Retinal pigment epithelial cell (primary cell): ENCODE results near the gene GATA6.

Experiments
- DNase-seq: peaks from one replicate; pipeline ENCODE4 v3.0.0-alpha.2; 2010; ENCODE audit warnings: low read depth
- H3K4me3 ChIP-seq: 2 replicates; pipeline ENCODE4 v1.5.1; 2011; ENCODE audit warnings: mild to moderate bottlenecking, low read length, control low read depth, moderate library complexity
- TF ChIP-seq, protein P1 (sequence below): conservative IDR thresholded peaks from 2 replicates; pipeline ENCODE4 v1.5.1; 2011; ENCODE audit warnings: low read depth, low read length, control low read depth, inconsistent platforms

GATA6 gene

DNA sequence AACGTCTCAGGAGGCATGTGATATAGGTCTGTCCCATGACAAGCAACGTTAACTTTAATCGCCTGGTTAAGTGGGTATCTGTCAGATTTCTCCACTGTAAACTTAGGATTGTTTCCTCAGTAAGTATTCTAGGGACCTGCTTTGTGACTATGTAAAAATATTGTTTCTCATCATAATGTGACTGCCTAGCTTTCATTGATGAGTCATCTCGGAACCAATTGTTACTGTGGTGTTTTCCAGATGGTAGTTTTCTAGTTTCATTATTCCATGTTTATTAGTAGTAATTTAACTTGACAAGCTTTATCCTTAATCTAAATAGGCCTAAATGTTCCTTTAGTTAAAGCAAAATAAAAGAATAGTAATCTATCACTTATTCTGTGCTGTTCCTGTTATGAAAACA lies 28.2 kb upstream of the GATA6 start:
- no peak for DNase-seq
- TF ChIP-seq, protein P1, sequence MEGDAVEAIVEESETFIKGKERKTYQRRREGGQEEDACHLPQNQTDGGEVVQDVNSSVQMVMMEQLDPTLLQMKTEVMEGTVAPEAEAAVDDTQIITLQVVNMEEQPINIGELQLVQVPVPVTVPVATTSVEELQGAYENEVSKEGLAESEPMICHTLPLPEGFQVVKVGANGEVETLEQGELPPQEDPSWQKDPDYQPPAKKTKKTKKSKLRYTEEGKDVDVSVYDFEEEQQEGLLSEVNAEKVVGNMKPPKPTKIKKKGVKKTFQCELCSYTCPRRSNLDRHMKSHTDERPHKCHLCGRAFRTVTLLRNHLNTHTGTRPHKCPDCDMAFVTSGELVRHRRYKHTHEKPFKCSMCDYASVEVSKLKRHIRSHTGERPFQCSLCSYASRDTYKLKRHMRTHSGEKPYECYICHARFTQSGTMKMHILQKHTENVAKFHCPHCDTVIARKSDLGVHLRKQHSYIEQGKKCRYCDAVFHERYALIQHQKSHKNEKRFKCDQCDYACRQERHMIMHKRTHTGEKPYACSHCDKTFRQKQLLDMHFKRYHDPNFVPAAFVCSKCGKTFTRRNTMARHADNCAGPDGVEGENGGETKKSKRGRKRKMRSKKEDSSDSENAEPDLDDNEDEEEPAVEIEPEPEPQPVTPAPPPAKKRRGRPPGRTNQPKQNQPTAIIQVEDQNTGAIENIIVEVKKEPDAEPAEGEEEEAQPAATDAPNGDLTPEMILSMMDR: no peak
- H3K4me3 ChIP-seq: no peak overlapping the region

DNA sequence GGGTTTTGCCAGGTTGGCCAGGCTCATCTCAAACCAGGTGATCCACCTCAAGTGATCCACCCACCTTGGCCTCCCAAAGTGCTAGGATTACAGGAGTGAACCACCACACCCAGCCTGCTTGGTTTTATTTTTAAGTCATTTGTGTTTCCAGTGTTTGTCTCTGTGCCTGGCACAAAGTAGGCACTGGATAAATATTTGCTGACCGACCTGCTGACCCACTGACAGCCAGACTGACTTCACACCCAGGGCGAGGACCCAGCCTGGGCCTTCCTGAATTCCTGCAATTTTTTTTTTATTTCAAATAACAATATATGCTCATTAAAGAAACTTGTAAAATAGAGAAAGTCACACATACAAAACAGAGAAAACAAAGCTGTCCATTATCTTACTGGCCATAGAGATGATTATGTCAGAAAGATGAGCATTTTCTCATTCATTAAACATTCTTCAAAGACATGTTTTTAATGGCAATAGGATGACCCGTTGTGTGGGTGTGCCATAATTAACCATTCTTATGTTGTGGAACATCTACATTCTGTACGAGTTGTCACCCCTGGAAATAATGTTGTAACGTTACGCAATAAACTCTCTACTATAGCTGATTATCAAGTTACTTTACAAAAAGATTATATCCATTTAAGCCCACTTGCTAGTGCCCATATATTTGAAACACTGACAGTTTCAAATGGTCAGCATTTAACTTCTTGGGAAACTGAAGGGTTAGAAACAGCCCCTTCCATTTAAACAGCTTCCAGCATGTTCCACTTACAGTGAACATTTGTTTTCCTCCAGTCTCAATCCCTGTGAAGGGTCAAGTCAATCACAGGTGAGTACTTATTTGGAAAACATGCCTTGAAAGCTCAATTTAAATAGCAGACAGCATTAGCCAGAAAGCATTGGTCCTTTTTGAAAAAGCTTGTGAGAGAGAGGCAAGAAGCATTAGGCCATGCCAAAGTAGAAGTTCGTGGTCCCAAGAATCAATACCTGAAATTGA lies 25.7 kb upstream of the GATA6 start:
- H3K4me3 ChIP-seq: no peak overlapping the region
- TF ChIP-seq, protein P1: no peak
- no peak for DNase-seq

DNA sequence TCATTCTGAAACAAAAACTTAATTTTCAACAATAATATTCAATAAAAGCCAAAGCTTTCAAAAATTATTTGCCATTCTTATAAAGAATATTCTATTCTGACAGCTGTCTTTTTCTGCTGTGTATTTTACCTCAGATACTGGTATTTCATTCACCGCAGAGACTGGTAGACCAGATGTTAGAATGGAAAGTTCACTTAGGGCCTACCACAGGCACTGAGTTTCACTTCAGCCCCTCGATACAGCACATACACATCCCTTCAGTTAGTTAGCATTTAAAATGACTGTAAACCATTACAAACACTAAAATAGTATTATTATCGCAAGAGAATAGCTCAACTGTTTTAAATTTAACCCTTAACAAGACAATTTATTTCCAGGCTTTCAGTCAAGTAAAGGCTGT lies 24.2 kb upstream of the GATA6 start:
- TF ChIP-seq, protein P1: no peak
- no peak for DNase-seq
- H3K4me3 ChIP-seq: no peak overlapping the region

DNA sequence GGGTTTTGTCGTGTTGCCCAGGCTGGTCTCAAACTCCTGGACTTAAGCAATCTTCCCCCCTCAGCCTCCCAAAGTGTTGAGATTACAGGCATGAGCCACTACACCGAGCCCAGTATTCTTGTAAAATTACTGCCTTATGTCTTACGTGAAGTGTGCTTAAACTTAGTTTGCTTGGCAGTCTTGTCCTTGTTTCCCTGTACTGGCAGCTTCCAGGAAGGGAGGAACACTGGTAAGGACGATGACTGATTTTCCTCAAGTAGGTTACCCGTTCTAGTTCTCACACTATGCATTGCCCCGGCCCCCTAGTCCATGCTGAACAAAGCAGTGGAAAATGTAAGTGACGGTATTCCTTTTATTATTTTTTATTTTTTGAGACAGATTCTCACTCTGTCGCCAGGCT lies 19.7 kb upstream of the GATA6 start:
- DNase-seq: no peak
- TF ChIP-seq, protein P1: no peak
- H3K4me3 ChIP-seq: no peak overlapping the region

DNA sequence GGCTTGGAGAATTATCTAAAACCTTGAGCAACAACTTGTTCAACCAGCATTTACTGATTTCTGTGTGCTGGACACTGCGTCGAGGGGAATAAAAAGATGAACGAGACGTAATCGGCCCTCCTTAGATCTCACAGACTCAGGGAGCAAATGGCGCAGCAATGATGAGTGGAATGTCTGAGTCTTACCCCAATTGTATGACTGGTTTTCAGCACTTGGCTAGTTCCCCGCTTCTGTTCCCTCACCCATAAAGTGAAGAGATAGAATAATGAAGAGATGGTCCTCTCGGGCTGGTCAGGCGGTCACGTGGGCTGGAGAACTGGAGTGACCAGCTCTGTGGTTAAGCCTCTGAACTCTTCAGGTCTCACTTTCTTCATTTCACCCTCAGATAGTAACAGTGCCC lies 17.3 kb upstream of the GATA6 start:
- no peak overlapping the region for H3K4me3 ChIP-seq
- TF ChIP-seq, protein P1: no peak
- DNase-seq: no peak

DNA sequence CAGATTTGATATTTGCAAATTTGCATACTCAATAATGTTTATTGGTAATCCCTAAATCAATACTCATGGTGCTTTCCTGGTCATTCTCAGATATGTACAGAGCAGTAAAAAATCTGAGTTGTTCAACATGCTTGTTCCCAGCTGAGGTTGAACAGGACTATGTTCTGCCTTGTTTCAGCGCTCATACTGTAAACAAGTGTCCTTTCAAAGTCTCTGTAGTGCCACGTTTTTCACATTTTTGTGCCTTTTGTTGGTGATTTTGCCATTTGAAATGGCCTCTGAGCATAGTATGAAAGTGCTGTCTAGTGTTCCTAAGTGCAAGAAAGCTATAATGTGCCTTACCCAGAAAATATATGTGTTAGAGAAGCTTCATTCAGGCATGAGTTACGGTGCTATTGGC lies 16.0 kb upstream of the GATA6 start:
- no peak overlapping the region for H3K4me3 ChIP-seq
- DNase-seq: no peak
- TF ChIP-seq, protein P1: no peak

DNA sequence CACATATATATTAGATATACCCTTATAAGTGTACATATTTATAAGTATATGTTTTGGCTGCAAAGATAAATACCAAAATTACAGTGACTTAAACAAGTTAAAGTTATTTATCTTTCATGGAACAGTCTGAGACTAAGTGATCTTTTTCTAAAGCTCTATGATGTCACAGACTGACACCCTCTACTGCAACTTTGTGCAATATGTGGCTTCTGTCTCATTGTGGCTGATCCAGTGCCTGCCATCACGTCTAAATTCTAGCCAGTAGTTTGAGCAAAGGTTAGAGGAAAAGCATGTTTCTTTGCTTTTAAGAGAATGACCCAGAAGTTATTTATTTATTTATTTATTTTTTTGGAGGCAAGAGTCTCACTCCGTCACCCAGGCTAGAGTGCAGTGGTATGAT lies 13.8 kb upstream of the GATA6 start:
- H3K4me3 ChIP-seq: no peak overlapping the region
- DNase-seq: no peak
- TF ChIP-seq, protein P1: no peak
